Trophoblast cell (in vitro differentiated cells and primary cell): ENCODE data around the gene MALRD1.

Experiments
- DNase-seq, 2 donors: peaks; one replicate each; pipeline ENCODE4 v3.0.0-alpha.2; 2016
- H2AFZ ChIP-seq: 2 replicates; pipeline ENCODE4 v1.6.1; 2013; ENCODE audit warnings: low read length, moderate library complexity, mild to moderate bottlenecking; ENCODE audit not compliant: insufficient read depth, poor library complexity
- H2AK5ac ChIP-seq: 2 replicates; pipeline ENCODE4 v1.6.1; 2013; ENCODE audit warnings: mild to moderate bottlenecking, low read length
- H2BK120ac ChIP-seq: 2 replicates; pipeline ENCODE4 v1.6.1; 2013; ENCODE audit warnings: low read length, mild to moderate bottlenecking, moderate library complexity; ENCODE audit not compliant: insufficient read depth, poor library complexity
- H2BK12ac ChIP-seq: 2 replicates; pipeline ENCODE4 v1.6.1; 2013; ENCODE audit warnings: mild to moderate bottlenecking, low read length, moderate library complexity
- H2BK5ac ChIP-seq: 2 replicates; pipeline ENCODE4 v1.6.1; 2013; ENCODE audit warnings: low read length, low read depth, moderate library complexity, mild to moderate bottlenecking; ENCODE audit not compliant: poor library complexity
- H3K14ac ChIP-seq: 2 replicates; pipeline ENCODE4 v1.6.1; 2013; ENCODE audit warnings: mild to moderate bottlenecking, low read length
- H3K18ac ChIP-seq: 2 replicates; pipeline ENCODE4 v1.6.1; 2013; ENCODE audit warnings: mild to moderate bottlenecking, low read length
- H3K23ac ChIP-seq: 2 replicates; pipeline ENCODE4 v1.6.1; 2013; ENCODE audit warnings: low read length
- H3K27ac ChIP-seq: 2 replicates; pipeline ENCODE4 v1.5.1; 2013; ENCODE audit warnings: low read depth, mild to moderate bottlenecking, inconsistent platforms, low read length, moderate library complexity
- H3K27me3 ChIP-seq: 2 replicates; pipeline ENCODE4 v1.6.1; 2013; ENCODE audit warnings: inconsistent platforms, mild to moderate bottlenecking, low read length, moderate library complexity; ENCODE audit not compliant: insufficient read depth
- H3K36me3 ChIP-seq, 2 experiments: 1 replicate in 1 of 2; 2 replicates in 1 of 2; pipeline ENCODE4 v1.6.1; 2013; ENCODE audit warnings: low read length in 2 of 2, mild to moderate bottlenecking in 2 of 2, moderate library complexity in 1 of 2; ENCODE audit not compliant: insufficient read depth in 2 of 2, control insufficient read depth in 1 of 2
- H3K4ac ChIP-seq: 2 replicates; pipeline ENCODE4 v1.6.1; 2013; ENCODE audit warnings: low read depth, mild to moderate bottlenecking, low read length, moderate library complexity
- H3K4me1 ChIP-seq, 2 experiments: 1 replicate in 1 of 2; 2 replicates in 1 of 2; pipeline ENCODE4 v1.6.1; 2013; ENCODE audit warnings: low read length in 2 of 2, mild to moderate bottlenecking in 2 of 2, moderate library complexity in 1 of 2; ENCODE audit not compliant: insufficient read depth in 2 of 2, control insufficient read depth in 1 of 2
- H3K4me2 ChIP-seq: 2 replicates; pipeline ENCODE4 v1.6.1; 2013; ENCODE audit warnings: inconsistent platforms, mild to moderate bottlenecking, low read length, moderate library complexity
- H3K4me3 ChIP-seq: 2 replicates; pipeline ENCODE4 v1.5.1; 2013; ENCODE audit warnings: mild to moderate bottlenecking, low read depth, low read length, inconsistent platforms
- H3K79me1 ChIP-seq: one replicate; pipeline ENCODE4 v1.6.1; 2013; ENCODE audit warnings: low read length
- H3K79me2 ChIP-seq: 2 replicates; pipeline ENCODE4 v1.6.1; 2013; ENCODE audit warnings: low read length, mild to moderate bottlenecking; ENCODE audit not compliant: control insufficient read depth, insufficient read depth, poor library complexity
- H3K9ac ChIP-seq: 2 replicates; pipeline ENCODE4 v1.6.1; 2013; ENCODE audit warnings: mild to moderate bottlenecking, low read length
- H3K9me3 ChIP-seq: 2 replicates; pipeline ENCODE4 v1.6.1; 2013; ENCODE audit warnings: low read depth, mild to moderate bottlenecking, control low read depth, inconsistent platforms, low read length; ENCODE audit not compliant: insufficient read depth
- H4K12ac ChIP-seq: 2 replicates; pipeline ENCODE4 v1.6.1; 2013; ENCODE audit warnings: low read depth, mild to moderate bottlenecking, low read length, moderate library complexity
- H4K8ac ChIP-seq: 2 replicates; pipeline ENCODE4 v1.6.1; 2013; ENCODE audit warnings: low read depth, mild to moderate bottlenecking, low read length, moderate library complexity
- H4K91ac ChIP-seq: one replicate; pipeline ENCODE4 v1.6.1; 2013; ENCODE audit warnings: low read depth, mild to moderate bottlenecking, low read length, moderate library complexity
- WGBS: extraction: QIAGEN DNeasy Blood & Tissue Kit; methylation state at CpG from one replicate; pipeline ENCODE4 v1.1.7; 2013; ENCODE audit warnings: missing lambda C conversion rate; ENCODE audit not compliant: insufficient read length, insufficient coverage; ENCODE audit errors: extremely low coverage; 5-methylcytosine and 5-hydroxymethylcytosine counted together

Gene MALRD1

DNA sequence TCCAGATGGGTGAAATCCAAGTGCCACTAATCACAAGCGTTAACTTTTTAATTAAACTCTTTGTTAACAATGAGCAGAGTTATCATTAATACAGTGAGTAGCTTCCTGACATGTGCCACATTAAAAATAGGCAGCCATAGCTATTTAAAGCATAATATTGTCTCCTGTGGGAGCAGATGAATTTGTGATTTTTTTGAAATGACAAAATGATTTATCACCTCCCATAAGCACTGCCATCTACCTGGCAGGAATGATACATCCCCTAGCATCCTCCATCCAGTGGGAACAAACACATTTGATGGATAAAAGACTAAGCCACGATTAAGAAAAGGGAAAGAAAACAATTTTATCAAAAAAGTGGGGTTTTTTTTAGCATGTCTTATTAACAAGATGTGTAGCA, 605.3 kb downstream of the MALRD1 start:
- peak overlapping the region; percentile 51 for H2BK120ac ChIP-seq
- WGBS = no CpG with 5 or more reads among the region's 2 CpGs
- H3K4me2 ChIP-seq = no peak overlapping the region
- no peak overlapping the region for H2AFZ ChIP-seq
- no peaks in the 10 kb centered on the region for H3K27me3 ChIP-seq
- no peaks in the 10 kb centered on the region for H3K36me3 ChIP-seq
- peak overlapping the region; percentile 53 for H3K27ac ChIP-seq
- no peak overlapping the region for H3K23ac ChIP-seq
- no peak overlapping the region for H3K9ac ChIP-seq
- no peak for DNase-seq
- peaks cover 3 to 4% of the 10 kb centered on the region in 2 experiments for H3K4me1 ChIP-seq
- H3K18ac ChIP-seq = no peak overlapping the region
- H4K8ac ChIP-seq = no peak overlapping the region
- H3K79me2 ChIP-seq = peaks cover 2% of the 10 kb centered on the region
- no peak overlapping the region for H2BK12ac ChIP-seq
- H3K4me3 ChIP-seq = no peak overlapping the region
- H3K4ac ChIP-seq = no peak overlapping the region
- no peak overlapping the region for H4K12ac ChIP-seq
- H4K91ac ChIP-seq = no peak overlapping the region
- no peak overlapping the region for H3K14ac ChIP-seq
- no peak overlapping the region for H2AK5ac ChIP-seq
- H3K9me3 ChIP-seq = peaks cover 2% of the 10 kb centered on the region
- no peak overlapping the region for H2BK5ac ChIP-seq
- peaks cover 4% of the 10 kb centered on the region for H3K79me1 ChIP-seq

DNA sequence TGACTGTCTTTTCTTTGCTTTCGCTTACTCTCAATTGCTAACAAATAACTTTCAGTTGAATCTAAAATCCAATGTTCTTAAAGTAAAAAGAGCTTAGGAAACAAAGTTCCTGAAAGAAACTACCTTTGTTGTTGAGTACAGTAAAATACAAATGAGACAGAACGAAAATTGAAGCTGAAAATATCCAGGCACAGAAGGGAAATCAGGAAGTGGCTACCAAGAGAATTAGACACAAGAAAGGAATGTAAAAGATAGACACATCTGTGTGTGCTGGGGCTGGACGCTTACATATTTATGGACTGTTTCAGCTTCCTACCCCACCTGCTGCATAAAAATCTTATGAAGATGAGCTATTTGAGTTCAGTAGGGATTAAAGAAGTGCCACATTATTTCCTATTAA, 606.0 kb downstream of the MALRD1 start:
- peaks cover 3 to 4% of the 10 kb centered on the region in 2 experiments for H3K4me1 ChIP-seq
- H2AK5ac ChIP-seq = no peak overlapping the region
- no peak overlapping the region for H3K4ac ChIP-seq

DNA sequence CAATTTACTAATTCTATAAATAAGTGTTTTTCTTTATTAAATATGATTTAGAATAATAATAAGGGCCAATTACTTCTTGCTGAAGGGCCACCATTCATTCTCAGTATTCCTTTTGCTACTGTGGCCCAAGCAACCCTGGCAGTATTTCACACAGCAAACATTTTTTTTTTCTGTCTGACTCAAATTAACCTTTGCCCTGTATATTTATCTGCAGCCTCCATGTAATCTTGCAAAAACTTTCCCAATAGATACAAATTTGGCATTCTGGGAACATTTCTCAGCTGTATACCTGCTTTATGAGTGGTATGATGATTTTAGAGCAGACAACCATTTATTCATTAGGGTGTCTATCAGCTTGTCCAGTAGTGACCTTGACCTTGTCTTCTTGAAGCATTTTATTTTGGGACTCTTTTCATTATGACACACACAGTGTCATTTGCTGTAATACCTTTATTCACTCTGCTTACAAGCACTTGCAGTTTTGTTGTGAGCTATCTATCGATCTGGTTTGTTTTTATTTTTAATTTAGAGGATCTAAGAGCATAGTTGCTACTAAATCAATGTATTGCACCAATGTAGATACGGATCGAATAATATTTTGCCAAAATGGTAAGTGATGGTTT, 607.9 kb downstream of the MALRD1 start:
- H2BK120ac ChIP-seq = no peak overlapping the region
- H3K4me3 ChIP-seq = no peak overlapping the region
- no peak overlapping the region for H2AK5ac ChIP-seq
- no peak overlapping the region for H2AFZ ChIP-seq
- H3K36me3 ChIP-seq = no peaks in the 10 kb centered on the region
- H2BK12ac ChIP-seq = no peak overlapping the region
- peaks cover 4% of the 10 kb centered on the region for H3K79me1 ChIP-seq
- no peak overlapping the region for H3K4me2 ChIP-seq
- H3K4ac ChIP-seq = no peak overlapping the region
- H4K91ac ChIP-seq = no peak overlapping the region
- H3K9ac ChIP-seq = no peak overlapping the region
- no peak overlapping the region for H2BK5ac ChIP-seq
- H3K4me1 ChIP-seq = peaks cover 3 to 4% of the 10 kb centered on the region in 2 experiments
- no peak overlapping the region for H4K12ac ChIP-seq
- H3K14ac ChIP-seq = no peak overlapping the region
- H3K18ac ChIP-seq = no peak overlapping the region
- peaks cover 2% of the 10 kb centered on the region for H3K79me2 ChIP-seq
- peak in 1 of 2 donors; percentile 30 for DNase-seq
- no peak overlapping the region for H4K8ac ChIP-seq
- H3K27me3 ChIP-seq = no peaks in the 10 kb centered on the region
- H3K23ac ChIP-seq = no peak overlapping the region
- peaks cover 2% of the 10 kb centered on the region for H3K9me3 ChIP-seq
- H3K27ac ChIP-seq = no peak overlapping the region
- no CpG with 5 or more reads among the region's 3 CpGs for WGBS

More for the DNA sequence above, 606.0 kb downstream of the MALRD1 start:
- no peak overlapping the region for H2BK5ac ChIP-seq
- no peak overlapping the region for H2AFZ ChIP-seq
- H2BK120ac ChIP-seq = no peak overlapping the region
- H3K79me2 ChIP-seq = peaks cover 2% of the 10 kb centered on the region
- H4K8ac ChIP-seq = no peak overlapping the region
- peak; percentile 30 to 50 for DNase-seq
- no peak overlapping the region for H3K9ac ChIP-seq
- no peak overlapping the region for H4K12ac ChIP-seq
- no peaks in the 10 kb centered on the region for H3K27me3 ChIP-seq
- H3K18ac ChIP-seq = no peak overlapping the region
- H3K9me3 ChIP-seq = peaks cover 2% of the 10 kb centered on the region
- H3K23ac ChIP-seq = no peak overlapping the region
- no peak overlapping the region for H4K91ac ChIP-seq
- peaks cover 4% of the 10 kb centered on the region for H3K79me1 ChIP-seq
- no CpG with 5 or more reads among the region's 3 CpGs for WGBS
- H3K4me3 ChIP-seq = no peak overlapping the region
- no peaks in the 10 kb centered on the region for H3K36me3 ChIP-seq
- H3K14ac ChIP-seq = no peak overlapping the region
- no peak overlapping the region for H3K4me2 ChIP-seq
- peak overlapping the region; percentile 53 for H3K27ac ChIP-seq
- H2BK12ac ChIP-seq = no peak overlapping the region

DNA sequence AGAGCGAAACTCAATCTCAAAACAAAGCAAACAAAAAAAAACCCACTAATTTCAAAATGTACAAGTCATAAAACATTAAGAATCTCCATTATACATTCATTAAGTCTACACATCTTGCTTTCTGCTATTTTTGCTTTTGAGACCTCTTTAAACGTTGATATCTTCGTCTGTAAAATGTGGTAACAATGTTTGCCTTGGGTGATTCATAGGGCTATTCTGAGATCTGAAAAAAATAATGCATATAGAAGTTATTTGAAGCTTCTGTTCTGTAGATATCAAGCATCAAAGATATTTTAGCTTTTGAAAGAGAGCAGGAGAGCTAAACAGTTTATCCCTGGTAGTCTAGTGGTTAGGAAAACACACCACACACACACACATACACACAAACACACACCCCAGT, 609.5 kb downstream of the MALRD1 start:
- H2AK5ac ChIP-seq = no peak overlapping the region
- no peak overlapping the region for H4K12ac ChIP-seq
- H3K4ac ChIP-seq = no peak overlapping the region
- H2BK120ac ChIP-seq = no peak overlapping the region
- H3K4me2 ChIP-seq = no peak overlapping the region
- H3K79me1 ChIP-seq = peaks cover 1% of the 10 kb centered on the region
- no peak overlapping the region for H3K4me3 ChIP-seq
- no peak overlapping the region for H4K8ac ChIP-seq
- no peak overlapping the region for H3K14ac ChIP-seq
- no peak overlapping the region for H2BK5ac ChIP-seq
- no peaks in the 10 kb centered on the region for H3K4me1 ChIP-seq
- H2BK12ac ChIP-seq = no peak overlapping the region
- H3K27me3 ChIP-seq = no peaks in the 10 kb centered on the region
- DNase-seq = no peak
- H3K18ac ChIP-seq = no peak overlapping the region
- WGBS = no CpG with 5 or more reads among the region's 3 CpGs
- no peak overlapping the region for H3K27ac ChIP-seq
- H2AFZ ChIP-seq = no peak overlapping the region
- H3K79me2 ChIP-seq = no peaks in the 10 kb centered on the region
- H3K36me3 ChIP-seq = no peaks in the 10 kb centered on the region
- H4K91ac ChIP-seq = no peak overlapping the region
- H3K9ac ChIP-seq = no peak overlapping the region
- H3K9me3 ChIP-seq = no peaks in the 10 kb centered on the region
- no peak overlapping the region for H3K23ac ChIP-seq
